ENCODE results near the gene YIPF6. TPM values are rescaled to one million over a fixed set of nuclear protein-coding genes. Genes with fewer than 3 reads are reported as not detected.
"Not testable (repeated sequence)": the region's sequence is repeated elsewhere in the genome, so short reads cannot be mapped to it uniquely, and the experiment has no call there.

The YIPF6 gene
- polyA plus RNA-seq, 3 donors = 8.7 to 16.1 (median 9.1) TPM

DNA sequence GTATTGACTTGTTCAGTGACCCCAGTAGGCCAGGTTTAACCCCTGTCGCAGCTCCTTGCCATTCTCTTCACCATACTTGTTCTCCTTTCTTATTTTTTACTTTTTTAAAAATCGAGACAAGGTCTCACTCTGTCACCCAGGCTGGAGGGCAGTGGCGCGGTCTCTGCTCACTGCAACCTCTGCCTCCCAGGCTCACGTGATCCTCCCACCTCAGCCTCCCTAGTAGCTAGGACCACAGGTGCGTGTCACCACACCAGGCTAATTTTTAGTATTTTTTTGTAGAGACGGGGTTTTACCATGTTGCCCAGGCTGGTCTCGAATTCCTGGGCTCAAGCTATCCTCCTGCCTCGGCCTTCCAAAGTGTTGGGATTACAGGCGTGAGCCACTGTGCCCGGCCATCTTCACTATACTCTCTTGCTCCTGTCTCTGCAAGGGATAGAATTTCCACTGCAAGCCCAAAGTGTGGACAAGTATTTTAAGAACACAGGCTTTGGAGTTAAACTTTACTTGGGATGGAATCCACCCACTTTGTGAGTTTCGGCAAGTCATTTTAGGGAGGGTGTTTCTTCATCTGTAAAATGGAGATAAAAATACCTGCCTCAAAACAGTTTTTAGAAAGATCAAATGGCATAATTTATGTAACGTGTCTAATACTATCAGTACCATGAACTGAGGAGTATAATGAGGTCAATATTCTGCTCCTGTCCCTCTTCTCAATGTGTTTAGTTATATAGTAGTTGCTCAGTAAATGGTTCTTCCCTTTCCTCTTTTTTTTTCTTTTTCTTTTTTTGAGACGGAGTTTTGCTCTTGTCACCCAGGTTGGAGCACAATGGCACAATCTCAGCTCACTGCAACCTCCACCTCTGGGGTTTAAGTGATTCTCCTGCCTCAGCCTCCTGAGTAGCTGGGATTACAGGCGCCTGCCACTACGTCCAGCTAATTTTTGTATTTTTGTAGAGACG, 973 bp downstream of the YIPF6 start:
- H3K27ac ChIP-seq (ENCODE audit: low read depth, low read length) = no peak overlapping the region
- WGBS, 3 donors = 61 to 78% (median 75%) methylated on average over 17 of the region's 17 CpGs

DNA sequence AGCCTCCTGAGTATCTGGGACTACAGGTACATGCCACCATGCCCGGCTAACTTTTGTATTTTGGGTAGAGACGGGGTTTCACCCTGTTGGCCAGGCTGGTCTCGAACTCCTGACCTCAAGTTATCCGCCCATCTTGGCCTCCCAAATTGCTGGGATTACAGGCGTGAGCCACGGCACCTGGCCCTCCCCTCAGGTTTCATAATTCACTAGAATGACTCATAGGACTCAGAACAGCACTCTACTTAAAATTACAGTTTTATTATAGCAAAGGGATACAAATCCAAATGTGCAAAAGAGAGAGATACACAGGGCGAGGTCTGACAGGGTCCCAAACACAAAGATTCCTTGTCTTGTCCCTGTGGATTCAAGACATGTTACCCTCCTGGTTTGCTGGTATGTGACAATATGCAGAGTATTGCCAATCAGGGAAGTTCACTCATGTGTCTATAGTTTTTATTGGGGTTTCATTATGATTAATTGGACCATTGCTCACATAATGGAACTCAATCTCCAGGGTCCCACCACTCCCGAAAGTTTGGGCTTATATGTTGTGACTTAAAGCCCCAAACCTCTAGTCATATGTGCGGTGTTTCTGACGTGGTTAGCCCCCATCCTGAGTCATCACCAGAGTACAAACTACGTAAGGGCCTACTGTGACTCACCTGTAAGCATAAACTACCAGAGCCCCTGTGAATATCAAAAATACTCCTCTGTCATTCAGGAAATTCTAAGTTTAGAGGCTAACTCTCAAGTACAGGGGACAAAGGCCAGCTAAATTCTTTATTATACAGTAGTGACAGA, 5.2 kb downstream of the YIPF6 start:
- 69 to 90% (median 86%) methylated on average over 11 of the region's 11 CpGs for WGBS, 3 donors
- no peak overlapping the region for H3K27ac ChIP-seq (ENCODE audit: low read depth, low read length)

DNA sequence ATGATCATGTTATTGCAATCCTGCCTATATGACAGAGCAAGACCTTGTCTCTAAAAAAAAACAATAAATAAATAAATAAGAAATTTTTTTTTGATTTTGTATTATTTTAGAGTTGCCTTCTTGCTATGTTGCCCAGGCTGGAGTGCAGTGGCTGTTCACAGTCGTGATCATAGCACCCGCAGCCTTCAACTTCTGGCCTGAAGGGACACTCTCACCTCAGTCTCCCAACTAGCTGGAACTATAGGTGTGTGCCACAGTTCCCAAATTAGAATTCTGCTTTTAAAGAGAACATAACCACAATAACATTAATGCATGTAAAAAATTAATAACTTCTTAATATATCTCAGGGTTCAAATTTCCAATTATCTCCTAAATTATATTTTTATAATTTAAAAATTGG, 7.8 kb downstream of the YIPF6 start:
- H3K27ac ChIP-seq (ENCODE audit: low read depth, low read length) = no peak overlapping the region
- WGBS, 3 donors = 76 to 90% (median 88%) methylated on average over 2 of the region's 2 CpGs

DNA sequence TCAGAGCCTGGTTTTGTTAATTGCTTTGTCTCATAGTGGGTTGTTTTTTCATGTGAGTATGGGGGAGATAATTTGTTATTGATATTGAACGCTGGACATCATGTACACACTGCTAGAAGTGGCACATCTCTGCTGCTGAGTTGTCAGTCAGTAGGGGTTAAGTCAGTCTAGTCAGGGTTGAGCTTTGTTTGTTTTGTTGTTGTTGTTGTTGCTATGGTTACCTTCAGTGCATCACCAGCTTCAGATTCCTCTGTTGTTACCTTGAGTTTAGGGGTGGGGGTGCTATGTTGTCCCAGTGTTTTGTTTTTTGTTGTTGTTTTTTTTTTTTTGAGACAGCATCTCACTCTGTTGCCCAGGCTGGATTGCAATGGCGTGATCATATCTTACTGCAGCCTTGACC, 9.9 kb downstream of the YIPF6 start:
- WGBS, 3 donors = 68 to 79% (median 71%) methylated on average over 2 of the region's 2 CpGs

DNA sequence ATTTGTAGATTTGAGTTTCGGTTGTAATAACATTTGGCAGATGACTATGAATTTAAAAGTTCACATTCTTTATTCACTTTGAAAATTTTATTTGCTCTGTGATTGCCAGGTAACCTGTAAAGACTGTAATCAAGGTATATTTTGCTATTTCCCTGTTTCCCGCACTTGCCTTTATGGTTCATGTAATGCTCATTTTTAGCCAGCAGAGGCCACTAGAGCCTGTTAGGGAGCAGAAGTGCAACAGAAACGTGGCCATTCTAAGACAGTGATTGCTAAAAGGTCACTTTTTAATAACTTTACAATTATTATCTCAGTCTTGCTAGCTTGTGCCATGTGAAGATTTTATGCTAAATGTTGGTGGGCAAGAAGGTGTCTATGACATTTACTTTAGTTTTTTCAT, 12.4 kb downstream of the YIPF6 start:
- 12 to 38% (median 30%) methylated on average over 3 of the region's 3 CpGs for WGBS, 3 donors
- no peak overlapping the region for H3K27ac ChIP-seq (ENCODE audit: low read depth, low read length)

More for the DNA sequence above, 9.9 kb downstream of the YIPF6 start:
- H3K27ac ChIP-seq (ENCODE audit: low read depth, low read length) = no peak overlapping the region

DNA sequence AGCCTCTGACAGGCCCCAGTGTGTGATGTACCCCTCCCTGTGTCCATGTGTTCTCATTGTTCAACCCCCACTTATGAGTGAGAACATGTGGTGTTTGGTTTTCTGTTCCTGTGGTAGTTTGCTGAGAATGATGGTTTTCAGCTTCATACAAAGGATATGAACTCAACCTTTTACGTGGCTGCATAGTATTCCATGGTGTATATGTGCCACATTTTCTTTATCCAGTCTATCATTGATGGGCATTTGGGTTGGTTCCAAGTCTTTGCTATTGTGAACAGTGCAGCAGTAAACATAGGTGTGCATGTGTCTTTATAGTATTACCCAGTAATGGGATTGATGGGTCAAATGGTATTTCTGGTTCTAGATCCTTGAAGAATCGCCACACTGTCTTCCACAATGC, 25.8 kb downstream of the YIPF6 start:
- WGBS, 3 donors = 73 to 98% (median 97%) methylated on average over 2 of the region's 2 CpGs
- H3K27ac ChIP-seq (ENCODE audit: low read depth, low read length) = not testable (repeated sequence)

DNA sequence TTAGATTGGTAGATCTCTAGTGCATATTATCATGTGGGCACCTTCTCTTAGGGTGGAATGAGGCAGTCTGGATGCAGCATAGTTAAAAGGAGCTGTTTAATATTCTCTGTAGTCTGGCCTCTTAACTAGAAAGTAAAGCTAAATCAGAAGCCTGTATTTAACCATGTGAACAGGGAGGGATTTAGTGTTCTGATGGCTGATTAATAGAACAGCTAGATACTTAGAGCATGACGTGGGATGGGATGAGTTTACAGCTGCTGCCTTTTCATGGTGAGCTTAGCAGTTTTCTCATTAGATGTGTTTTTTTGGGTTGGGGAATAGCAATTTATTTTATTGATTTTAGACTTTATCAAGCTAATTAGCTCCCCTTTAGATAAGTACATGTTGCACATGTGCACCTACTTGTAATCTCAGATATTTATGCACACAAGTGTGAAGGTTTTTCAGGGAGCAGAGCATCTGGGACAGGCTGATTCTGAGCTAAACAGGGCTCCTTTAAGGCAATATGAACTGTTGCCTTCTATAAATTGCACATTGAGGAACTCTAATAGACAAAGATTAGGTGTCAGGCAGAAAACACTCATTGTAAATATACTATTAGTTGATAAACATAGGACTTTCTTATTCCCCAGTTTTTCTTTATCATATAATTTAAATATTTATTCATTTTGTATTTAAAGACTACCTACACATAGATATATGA, 34.1 kb downstream of the YIPF6 start:
- 56 to 78% (median 73%) methylated on average over 1 of the region's 1 CpG for WGBS, 3 donors
- H3K27ac ChIP-seq (ENCODE audit: low read depth, low read length) = no peak overlapping the region

DNA sequence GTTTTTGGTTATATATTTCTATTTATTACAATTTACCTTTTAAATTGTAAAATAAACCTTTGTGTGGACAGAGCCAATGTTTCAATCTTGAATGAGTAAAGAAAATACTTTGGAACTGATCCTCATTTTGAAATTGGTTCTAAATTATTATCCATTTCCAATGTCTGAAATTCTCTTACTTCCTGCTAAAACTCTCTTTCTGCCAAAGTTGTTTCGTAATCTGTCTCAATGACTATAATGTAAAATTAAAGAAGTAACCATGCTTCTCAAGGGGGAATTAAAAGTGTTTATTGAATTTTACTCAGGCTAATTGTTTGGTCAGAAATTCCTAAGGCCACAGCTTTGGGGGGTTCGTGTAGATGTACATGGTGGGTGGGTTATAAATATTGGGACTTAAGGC, 34.8 kb downstream of the YIPF6 start:
- 64 to 94% (median 76%) methylated on average over 2 of the region's 2 CpGs for WGBS, 3 donors
- no peak overlapping the region for H3K27ac ChIP-seq (ENCODE audit: low read depth, low read length)

DNA sequence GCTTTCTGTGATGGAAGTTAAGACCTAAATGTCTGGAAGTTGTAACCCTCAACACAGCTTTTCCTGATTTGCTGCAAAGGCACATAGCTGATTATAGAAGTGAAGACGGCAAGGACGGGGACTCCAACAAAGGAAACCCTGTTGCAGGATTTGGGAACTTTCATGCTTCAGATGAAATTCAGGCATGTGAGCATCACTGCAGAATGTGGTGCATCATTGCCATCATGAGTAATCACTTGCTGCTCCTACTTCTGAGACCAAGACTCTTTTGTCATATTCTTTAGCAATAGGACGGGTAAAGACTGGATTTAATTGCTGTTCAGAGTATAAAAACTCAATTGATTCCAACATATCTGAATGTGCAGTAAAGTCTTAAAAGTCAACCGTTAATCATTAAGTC, 35.8 kb downstream of the YIPF6 start:
- 86 to 92% (median 91%) methylated on average over 4 of the region's 4 CpGs for WGBS, 3 donors
- no peak overlapping the region for H3K27ac ChIP-seq (ENCODE audit: low read depth, low read length)

DNA sequence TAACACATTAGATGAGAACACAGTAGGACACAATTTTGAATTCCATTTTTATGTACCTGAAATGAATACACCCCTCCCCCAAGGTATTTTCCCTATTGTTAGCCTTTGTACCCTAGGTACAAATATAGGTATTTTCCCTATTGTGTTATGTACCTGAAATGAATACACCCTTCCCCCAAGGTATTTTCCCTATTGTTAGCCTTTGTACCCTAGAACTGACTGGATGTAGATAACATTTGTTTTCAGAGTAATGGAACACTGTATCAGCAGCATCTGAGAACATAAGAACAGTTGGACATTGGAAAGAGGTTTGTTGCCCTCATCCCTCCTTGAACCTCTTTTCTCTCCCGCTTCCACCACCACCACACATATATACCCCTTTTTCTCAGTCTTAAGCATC, 37.6 kb downstream of the YIPF6 start:
- WGBS, 3 donors = 71 to 100% (median 97%) methylated on average over 1 of the region's 1 CpG
- H3K27ac ChIP-seq (ENCODE audit: low read depth, low read length) = no peak overlapping the region

DNA sequence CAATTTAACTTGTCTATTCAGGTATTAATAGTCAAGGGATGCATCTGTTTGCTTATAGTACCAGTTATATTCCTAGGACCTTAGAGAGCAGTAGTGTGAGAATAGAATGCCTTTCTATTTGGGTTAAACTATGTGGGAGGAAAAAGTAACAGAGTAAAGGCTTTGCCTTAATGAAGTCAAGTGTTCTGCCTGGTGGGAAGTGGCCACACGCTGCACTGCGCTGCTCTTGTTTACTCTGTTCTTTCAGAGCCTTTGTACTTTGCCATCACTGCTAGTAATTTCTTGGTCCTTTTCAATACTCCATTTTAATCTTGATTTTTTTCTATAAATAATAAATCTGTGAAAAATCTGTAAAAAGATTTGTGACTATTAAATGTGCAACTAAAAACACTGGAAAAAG, 38.0 kb downstream of the YIPF6 start:
- 37 to 79% (median 68%) methylated on average over 2 of the region's 2 CpGs for WGBS, 3 donors
- H3K27ac ChIP-seq (ENCODE audit: low read depth, low read length) = no peak overlapping the region

DNA sequence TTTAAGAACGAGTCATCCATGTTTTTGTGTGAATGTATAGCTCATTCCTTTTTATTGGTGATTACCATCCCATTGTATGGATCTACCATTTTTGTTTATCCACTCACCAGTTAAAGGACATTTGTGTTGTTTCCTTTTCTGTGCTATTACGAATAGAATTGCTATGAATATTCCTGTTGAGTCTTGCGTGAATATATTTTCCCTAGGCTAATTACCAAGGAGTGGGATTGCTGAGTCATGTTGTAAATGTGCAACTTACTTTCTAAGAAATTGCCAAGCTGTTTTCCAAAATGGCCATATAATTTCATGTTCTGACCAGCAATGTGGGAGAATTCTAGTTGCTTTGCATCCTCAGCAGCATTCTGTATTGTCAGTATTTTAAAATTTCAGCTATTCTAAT, 51.3 kb downstream of the YIPF6 start:
- 85 to 89% (median 88%) methylated on average over 3 of the region's 3 CpGs for WGBS, 3 donors
- no peak overlapping the region for H3K27ac ChIP-seq (ENCODE audit: low read depth, low read length)

DNA sequence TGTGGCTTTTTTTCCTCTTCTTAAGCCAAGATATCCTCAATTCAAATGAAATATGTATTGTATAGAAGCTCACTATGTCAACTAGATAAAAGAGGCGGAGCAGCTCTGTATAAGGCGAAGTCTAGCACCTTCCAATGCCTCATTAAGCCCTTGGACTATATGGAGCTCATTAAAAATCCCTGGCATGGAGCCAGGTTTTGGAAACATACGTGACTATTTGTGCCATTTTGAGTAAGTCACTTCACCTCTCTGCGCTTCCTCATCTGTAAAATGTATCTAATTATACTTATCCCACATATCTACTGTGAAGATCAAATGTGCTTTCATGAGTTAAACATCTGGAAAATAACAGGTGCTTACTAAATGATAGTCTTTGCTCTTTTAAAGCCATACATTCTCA, 57.2 kb downstream of the YIPF6 start:
- H3K27ac ChIP-seq (ENCODE audit: low read depth, low read length) = no peak overlapping the region
- 71 to 83% (median 83%) methylated on average over 4 of the region's 4 CpGs for WGBS, 3 donors

DNA sequence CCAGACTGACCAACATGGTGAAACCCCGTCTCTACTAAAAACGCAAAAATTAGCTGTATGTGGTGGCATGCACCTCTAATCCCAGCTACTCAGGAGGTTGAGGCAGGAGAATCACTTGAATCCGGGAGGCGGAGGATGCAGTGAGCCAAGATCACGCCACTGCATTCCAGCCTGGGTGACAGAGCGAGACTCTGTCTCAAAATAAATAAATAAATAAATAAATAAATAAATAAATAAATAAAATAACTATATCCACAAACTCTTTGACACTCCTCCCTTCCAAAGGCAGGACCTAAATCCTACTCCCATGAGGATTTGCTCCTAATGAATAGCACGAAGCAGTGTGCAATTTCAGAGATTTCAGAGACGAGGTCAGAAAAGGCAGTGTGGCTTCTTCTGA, 58.3 kb downstream of the YIPF6 start:
- WGBS, 3 donors = 86 to 96% (median 95%) methylated on average over 8 of the region's 8 CpGs
- not testable (repeated sequence) for H3K27ac ChIP-seq (ENCODE audit: low read depth, low read length)

DNA sequence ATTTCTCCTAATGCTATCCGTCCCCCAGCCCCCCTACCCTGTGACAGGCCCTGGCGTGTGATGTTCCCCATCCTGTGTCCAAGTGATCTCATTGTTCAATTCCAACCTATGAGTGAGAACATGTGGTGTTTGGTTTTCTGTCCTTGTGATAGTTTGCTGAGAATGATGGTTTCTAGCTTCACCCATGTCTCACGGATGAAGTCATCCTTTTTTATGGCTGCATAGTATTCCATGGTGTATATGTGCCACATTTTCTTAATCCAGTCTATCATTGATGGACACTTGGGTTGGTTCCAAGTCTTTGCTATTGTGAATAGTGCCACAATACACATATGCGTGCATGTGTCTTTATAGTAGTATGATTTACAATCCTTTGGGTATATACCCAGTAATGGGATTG, 61.1 kb downstream of the YIPF6 start:
- WGBS, 3 donors = 79 to 94% (median 88%) methylated on average over 4 of the region's 4 CpGs
- not testable (repeated sequence) for H3K27ac ChIP-seq (ENCODE audit: low read depth, low read length)

DNA sequence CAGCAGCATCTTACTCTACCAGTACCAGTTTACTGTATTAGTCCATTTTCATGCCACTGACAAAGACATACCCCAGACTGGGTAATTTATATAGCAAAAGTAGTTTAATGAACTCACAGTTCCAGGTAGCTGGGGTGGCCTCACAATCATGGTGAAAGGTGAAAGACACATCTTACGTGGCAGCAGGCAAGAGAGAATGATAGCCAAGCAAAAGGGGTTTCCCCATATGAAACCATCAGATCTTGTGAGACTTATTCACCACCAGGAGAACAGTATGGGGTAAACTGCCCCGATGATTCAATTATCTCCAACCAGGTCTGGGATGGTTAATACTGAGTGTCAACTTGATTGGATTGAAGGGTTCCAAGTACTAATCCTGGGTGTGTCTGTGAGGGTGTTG, 69.3 kb downstream of the YIPF6 start:
- H3K27ac ChIP-seq (ENCODE audit: low read depth, low read length) = no peak overlapping the region
- 76 to 95% (median 90%) methylated on average over 2 of the region's 2 CpGs for WGBS, 3 donors

DNA sequence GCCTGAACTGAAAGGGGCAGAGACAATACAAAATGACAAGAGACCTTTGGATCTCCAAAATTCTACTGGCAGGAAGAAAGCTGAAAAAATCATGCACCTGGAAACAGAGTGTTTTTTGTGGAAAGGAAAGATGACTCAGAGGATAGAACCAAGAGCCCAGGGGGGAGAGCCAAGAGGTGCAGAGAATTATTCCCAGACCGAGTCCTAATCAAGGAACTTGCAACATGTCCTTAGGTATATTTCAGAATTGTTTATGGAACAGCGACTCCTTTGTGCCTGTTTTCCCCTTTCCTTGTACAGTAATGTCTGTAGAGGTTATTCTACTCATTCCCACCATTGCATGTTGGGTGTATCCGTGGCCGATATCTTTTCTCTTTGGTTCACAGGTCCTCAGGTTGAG, 71.7 kb downstream of the YIPF6 start:
- 68 to 85% (median 84%) methylated on average over 4 of the region's 4 CpGs for WGBS, 3 donors

DNA sequence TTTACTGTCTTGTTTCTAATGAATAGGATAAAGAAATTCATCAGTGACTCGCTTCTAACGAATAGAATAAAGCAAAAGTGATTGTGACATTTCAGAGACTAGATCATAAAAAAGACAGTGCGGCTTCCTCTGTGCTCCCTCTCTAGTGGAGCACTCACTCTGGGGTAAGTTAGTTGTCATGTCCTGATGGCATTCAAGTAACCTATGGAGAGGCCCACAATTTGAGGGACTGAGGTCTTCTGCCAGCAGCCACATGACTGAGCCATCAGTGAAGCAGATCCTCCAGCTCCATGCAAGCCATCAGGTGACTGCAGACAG, 72.4 kb downstream of the YIPF6 start:
- WGBS, 3 donors = 66 to 95% (median 94%) methylated on average over 3 of the region's 3 CpGs
- H3K27ac ChIP-seq (ENCODE audit: low read depth, low read length) = no peak overlapping the region

More for the DNA sequence above, 71.7 kb downstream of the YIPF6 start:
- no peak overlapping the region for H3K27ac ChIP-seq (ENCODE audit: low read depth, low read length)
